Measurements from ENCODE around the gene MRPS17. TPM values are rescaled to one million over a fixed set of nuclear protein-coding genes. Genes with fewer than 3 reads are reported as not detected.
"Not testable (repeated sequence)": the region's sequence is repeated elsewhere in the genome, so short reads cannot be mapped to it uniquely, and the experiment has no call there.

Gene MRPS17
- total RNA-seq, 4 donors from 2014 or later = 4.4 to 10.0 (median 7.3) TPM

DNA sequence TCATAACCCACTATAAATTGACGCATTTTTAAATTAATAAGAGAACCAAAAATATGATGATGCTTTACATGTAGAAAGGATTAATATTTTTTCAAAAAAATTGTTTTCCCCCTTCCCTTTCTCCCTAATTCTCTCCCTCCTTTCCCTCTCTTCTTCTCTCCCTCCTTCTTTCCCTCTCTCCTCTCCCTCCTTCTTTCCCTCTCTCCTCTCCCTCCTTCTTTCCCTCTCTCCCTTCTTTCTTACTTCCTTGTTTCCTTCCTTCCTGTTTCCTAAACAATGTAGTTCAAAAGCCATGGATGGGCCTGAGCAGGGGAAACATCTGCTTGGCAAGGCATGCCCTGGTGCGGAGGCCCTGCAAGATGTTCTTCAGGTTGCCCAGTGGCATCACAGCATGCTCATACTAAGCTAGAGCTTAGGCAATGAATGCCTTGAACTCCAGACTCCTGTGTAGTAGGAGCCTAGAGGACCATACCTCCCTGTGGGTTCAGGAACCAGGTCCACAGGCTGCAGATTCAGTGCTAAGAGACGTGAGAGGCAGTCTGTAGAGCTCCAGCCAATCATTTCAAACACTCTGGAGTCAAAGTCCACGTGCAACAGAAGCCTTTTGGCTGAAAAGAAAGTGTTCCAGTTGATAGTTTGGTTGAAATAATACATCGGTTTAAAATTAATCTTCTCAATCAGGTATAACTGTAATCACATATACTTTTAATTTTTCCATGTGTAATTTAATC is 20.1 kb upstream of the MRPS17 start:
- H3K4me3 ChIP-seq = no peak overlapping the region

DNA sequence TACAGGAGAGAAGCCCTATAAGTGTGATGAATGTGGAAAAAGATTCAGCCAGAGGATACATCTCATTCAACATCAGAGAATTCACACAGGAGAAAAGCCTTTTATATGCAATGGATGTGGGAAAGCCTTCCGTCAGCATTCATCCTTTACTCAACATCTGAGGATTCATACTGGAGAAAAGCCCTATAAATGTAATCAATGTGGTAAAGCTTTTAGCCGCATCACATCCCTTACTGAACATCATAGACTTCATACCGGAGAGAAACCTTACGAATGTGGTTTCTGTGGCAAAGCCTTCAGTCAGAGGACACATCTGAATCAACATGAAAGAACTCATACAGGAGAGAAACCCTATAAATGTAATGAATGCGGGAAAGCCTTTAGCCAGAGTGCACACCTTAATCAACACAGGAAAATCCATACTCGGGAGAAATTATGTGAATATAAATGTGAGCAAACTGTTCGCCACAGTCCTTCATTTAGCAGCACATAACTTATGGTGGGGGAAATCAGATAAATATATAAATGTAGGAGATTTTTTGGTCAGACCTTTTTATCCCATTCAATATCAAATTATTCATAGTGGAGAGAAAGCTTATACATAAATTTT is 12.1 kb upstream of the MRPS17 start:
- TF ChIP-seq, protein P1, sequence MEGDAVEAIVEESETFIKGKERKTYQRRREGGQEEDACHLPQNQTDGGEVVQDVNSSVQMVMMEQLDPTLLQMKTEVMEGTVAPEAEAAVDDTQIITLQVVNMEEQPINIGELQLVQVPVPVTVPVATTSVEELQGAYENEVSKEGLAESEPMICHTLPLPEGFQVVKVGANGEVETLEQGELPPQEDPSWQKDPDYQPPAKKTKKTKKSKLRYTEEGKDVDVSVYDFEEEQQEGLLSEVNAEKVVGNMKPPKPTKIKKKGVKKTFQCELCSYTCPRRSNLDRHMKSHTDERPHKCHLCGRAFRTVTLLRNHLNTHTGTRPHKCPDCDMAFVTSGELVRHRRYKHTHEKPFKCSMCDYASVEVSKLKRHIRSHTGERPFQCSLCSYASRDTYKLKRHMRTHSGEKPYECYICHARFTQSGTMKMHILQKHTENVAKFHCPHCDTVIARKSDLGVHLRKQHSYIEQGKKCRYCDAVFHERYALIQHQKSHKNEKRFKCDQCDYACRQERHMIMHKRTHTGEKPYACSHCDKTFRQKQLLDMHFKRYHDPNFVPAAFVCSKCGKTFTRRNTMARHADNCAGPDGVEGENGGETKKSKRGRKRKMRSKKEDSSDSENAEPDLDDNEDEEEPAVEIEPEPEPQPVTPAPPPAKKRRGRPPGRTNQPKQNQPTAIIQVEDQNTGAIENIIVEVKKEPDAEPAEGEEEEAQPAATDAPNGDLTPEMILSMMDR (IDR thresholded peaks at IDR 0.05) = no peak
- no peak for TF ChIP-seq POLR2A (IDR thresholded peaks at IDR 0.05)
- H3K36me3 ChIP-seq = no peaks in the 10 kb centered on the region
- DNase-seq = no peak
- peaks cover 0 to 40% (median 4%) of the 10 kb centered on the region in 4 donors for H3K9me3 ChIP-seq
- H3K27me3 ChIP-seq = no peaks in the 10 kb centered on the region
- H3K4me3 ChIP-seq = no peak overlapping the region
- H3K27ac ChIP-seq = no peak overlapping the region
- no peaks in the 10 kb centered on the region for H3K4me1 ChIP-seq

More for the DNA sequence above, 20.1 kb upstream of the MRPS17 start:
- DNase-seq = no peak
- no peak overlapping the region for H3K27ac ChIP-seq
- no peaks in the 10 kb centered on the region for H3K36me3 ChIP-seq
- no peaks in the 10 kb centered on the region for H3K4me1 ChIP-seq
- peaks cover 0 to 4% (median 1%) of the 10 kb centered on the region in 4 donors for H3K9me3 ChIP-seq
- TF ChIP-seq, protein P1 (IDR thresholded peaks at IDR 0.05) = no peak
- no peaks in the 10 kb centered on the region for H3K27me3 ChIP-seq

DNA sequence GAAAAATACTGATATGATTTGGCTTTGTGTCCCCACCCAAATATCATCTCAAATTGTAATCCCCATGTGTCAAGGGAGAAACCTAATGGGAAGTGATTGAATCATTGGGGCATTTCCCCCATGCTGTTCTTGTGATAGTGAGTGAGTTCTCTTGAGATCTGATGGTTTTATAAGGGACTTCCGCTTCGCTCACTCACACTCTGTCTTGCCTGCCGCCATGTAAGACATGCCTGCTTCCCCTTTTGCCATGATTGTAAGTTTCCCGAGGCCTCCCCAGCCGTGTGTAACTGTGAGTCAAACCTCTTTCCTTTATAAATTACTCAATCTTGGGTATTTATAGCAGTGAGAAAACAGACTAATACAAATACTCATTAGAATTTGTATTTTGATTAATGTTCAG is 5.1 kb upstream of the MRPS17 start:
- H3K27me3 ChIP-seq = no peaks in the 10 kb centered on the region
- H3K36me3 ChIP-seq = no peaks in the 10 kb centered on the region
- H3K4me1 ChIP-seq = no peaks in the 10 kb centered on the region
- H3K27ac ChIP-seq = no peak overlapping the region
- TF ChIP-seq POLR2A (IDR thresholded peaks at IDR 0.05) = no peak
- TF ChIP-seq, protein P1 (IDR thresholded peaks at IDR 0.05) = no peak
- no peak overlapping the region for H3K4me3 ChIP-seq
- peak in 2 of 3 donors; percentile 2 to 5 for DNase-seq
- H3K9me3 ChIP-seq = no peaks in the 10 kb centered on the region

DNA sequence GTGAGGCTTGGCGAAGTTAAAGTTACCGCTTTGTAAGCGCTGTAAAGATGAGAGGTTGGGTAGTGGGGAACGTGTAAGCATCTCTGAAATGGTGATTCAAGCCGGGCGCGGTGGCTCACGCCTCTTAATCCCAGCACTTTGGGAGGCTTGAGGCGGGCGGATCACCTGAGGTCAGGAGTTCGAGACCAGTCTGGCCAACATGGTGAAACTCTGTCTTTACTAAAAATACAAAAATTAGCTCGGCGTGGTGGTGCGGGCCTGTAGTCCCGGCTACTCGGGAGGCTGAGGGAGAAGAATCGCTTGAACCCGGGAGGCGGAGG is 635 bp downstream of the MRPS17 start:
- DNase-seq = peak in 1 of 3 donors; percentile 37
- Histone ChIP-seq H3K4me3 (peak overlapping the region; percentile 50 to 83 (median 76)), H3K36me3 (peaks cover 0 to 29% (median 0%) of the 10 kb centered on the region in 3 donors), H3K27ac (peak overlapping the region; percentile 56 to 84 (median 69))
- not testable (repeated sequence) for H3K4me1 ChIP-seq, H3K9me3 ChIP-seq, H3K27me3 ChIP-seq

DNA sequence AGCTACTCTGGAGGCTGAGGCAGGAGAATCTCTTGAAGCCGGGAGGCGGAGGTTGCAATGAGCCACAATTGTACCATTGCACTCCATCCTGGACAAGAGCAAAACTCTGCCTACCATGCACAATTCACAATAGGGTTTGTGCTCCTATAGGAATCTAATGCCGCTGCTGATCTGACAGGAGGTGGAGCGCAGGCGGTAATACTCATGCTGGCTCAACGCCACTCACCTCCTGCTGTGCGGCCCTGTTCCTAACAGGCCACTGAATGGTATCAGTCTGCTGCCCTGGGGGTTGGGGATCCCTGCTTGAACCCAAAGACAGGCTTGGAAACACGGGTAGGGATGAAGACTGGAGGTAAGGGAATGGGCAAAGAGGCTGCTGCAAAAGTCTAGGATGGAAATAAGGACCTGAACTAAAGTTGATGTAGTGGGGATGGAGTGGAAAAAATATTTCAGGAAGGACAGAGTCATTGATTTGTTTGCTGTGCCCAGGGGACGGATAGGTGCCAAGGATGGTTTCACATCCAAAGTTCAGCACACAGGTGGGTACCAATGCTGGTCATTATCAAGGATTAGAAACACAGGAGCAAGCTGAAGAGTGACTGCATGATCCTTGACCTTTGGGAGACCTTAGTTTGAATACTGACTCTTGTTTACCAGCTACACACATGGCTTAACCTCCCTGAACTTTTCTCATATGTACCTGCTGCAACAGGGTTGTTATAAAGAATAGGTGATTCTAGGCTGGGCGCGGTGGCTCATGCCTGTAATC is 2.2 kb downstream of the MRPS17 start:
- TF ChIP-seq POLR2A (IDR thresholded peaks at IDR 0.05) = no peak
- TF ChIP-seq, protein P1 (IDR thresholded peaks at IDR 0.05) = no peak

DNA sequence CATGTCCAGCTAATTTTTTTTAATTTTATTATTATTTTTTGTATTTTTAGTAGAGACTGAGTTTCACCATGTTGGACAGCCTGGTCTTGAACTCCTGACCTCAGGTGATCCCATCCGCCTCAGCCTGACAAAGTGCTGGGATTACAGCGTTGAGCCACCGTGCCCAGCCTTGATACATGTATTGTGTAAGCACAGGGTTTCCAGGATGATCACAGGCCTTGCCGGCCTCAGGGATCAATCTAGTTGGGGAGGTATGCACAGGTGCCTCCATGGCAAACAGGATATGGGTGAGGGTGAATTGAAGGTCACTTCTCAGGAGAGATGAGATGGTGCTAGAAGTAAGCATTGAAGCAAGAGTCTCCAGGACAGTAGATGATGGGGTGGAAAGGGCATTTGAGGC is 5.5 kb downstream of the MRPS17 start:
- TF ChIP-seq POLR2A (IDR thresholded peaks at IDR 0.05) = no peak
- TF ChIP-seq, protein P1 (IDR thresholded peaks at IDR 0.05) = no peak
- peaks cover 0 to 29% (median 0%) of the 10 kb centered on the region in 3 donors for H3K36me3 ChIP-seq
- no peak overlapping the region for H3K27ac ChIP-seq
- H3K27me3 ChIP-seq = no peaks in the 10 kb centered on the region
- H3K4me3 ChIP-seq = no peak overlapping the region
- H3K9me3 ChIP-seq = no peaks in the 10 kb centered on the region
- peaks cover 0 to 8% (median 0%) of the 10 kb centered on the region in 4 donors for H3K4me1 ChIP-seq
- DNase-seq = no peak

More for the DNA sequence above, 2.2 kb downstream of the MRPS17 start:
- Histone ChIP-seq H3K27ac (no peak overlapping the region), H3K36me3 (peaks cover 0 to 29% (median 0%) of the 10 kb centered on the region in 3 donors), H3K4me3 (no peak overlapping the region), H3K4me1 (peaks cover 0 to 8% (median 0%) of the 10 kb centered on the region in 4 donors), H3K27me3 (no peaks in the 10 kb centered on the region), H3K9me3 (no peaks in the 10 kb centered on the region)
- no peak for DNase-seq

Data from Peyer's patch (tissue), 4 donors.